WTC11 (cell line): ENCODE measurements around the gene NIPAL4. TPM values are rescaled to one million over a fixed set of nuclear protein-coding genes. Genes with fewer than 3 reads are reported as not detected.

Experiments
- ATAC-seq: fragments of 200-7000 bp; cut with Tn5 transposase; 2 replicates; pipeline ENCODE4 v1.10.0; 2021; ENCODE audit warnings: mild to moderate bottlenecking, moderate library complexity
- CTCF ChIA-PET: fragments of 300-600 bp; sonication (Branson Sonifier 250); formaldehyde crosslinking; loops from one replicate; lab custom pipeline; 2021; ENCODE audit warnings: antibody characterized with exemption; lab: Charles Lee
- POLR2A ChIA-PET: fragments of 350-600 bp; sonication (Branson Sonifier 250); formaldehyde crosslinking; loops from one replicate; lab custom pipeline; 2021; ENCODE audit warnings: antibody characterized with exemption; lab: Charles Lee
- DNase-seq: peaks from one replicate; pipeline ENCODE4 v3.0.0; 2021; ENCODE audit warnings: low spot score
- H3K27ac Mint-ChIP-seq: 2 replicates; pipeline ENCODE4 v1.8.0; 2021; ENCODE audit warnings: mixed read lengths
- H3K27me3 Mint-ChIP-seq: 2 replicates; pipeline ENCODE4 v1.8.0; 2021; ENCODE audit warnings: low read depth, mild to moderate bottlenecking, moderate library complexity, mixed read lengths
- H3K36me3 Mint-ChIP-seq: 2 replicates; pipeline ENCODE4 v1.8.0; 2021; ENCODE audit warnings: mixed read lengths
- H3K4me1 Mint-ChIP-seq: 2 replicates; pipeline ENCODE4 v1.8.0; 2022; ENCODE audit warnings: mixed read lengths
- H3K4me3 Mint-ChIP-seq: 2 replicates; pipeline ENCODE4 v1.8.0; 2021; ENCODE audit warnings: mild to moderate bottlenecking, moderate library complexity, mixed read lengths
- H3K9me3 Mint-ChIP-seq: 2 replicates; pipeline ENCODE4 v1.8.0; 2021; ENCODE audit warnings: mixed read lengths
- ATF1 ChIP-seq: sonication (generic); formaldehyde crosslinking; IDR thresholded peaks from 2 replicates; pipeline ENCODE4 v1.8.1; 2023; ENCODE audit warnings: mild to moderate bottlenecking, moderate library complexity, missing genetic modification reagents
- CREB1 ChIP-seq: sonication (generic); formaldehyde crosslinking; IDR thresholded peaks from 2 replicates; pipeline ENCODE4 v1.8.0; 2023; ENCODE audit warnings: mild to moderate bottlenecking, missing genetic modification reagents
- CREM ChIP-seq: sonication (generic); formaldehyde crosslinking; IDR thresholded peaks from 2 replicates; pipeline ENCODE4 v1.8.1; 2022; ENCODE audit warnings: mild to moderate bottlenecking, missing genetic modification reagents, moderate library complexity
- FOXJ3 ChIP-seq: sonication (generic); formaldehyde crosslinking; IDR thresholded peaks from 2 replicates; pipeline ENCODE4 v1.9.0; 2021; ENCODE audit warnings: missing genetic modification reagents, mild to moderate bottlenecking, borderline replicate concordance
- HMGA2 ChIP-seq: fragments of 250-450 bp; sonication (Bioruptor Pico); IDR thresholded peaks from 2 replicates; pipeline ENCODE4 v1.4.0; 2021; ENCODE audit warnings: mild to moderate bottlenecking, moderate library complexity
- IRF2 ChIP-seq: sonication (generic); formaldehyde crosslinking; IDR thresholded peaks from 2 replicates; pipeline ENCODE4 v1.8.0; 2022; ENCODE audit warnings: low read depth, missing genetic modification reagents, borderline replicate concordance
- JUN ChIP-seq: sonication (generic); formaldehyde crosslinking; IDR thresholded peaks from 2 replicates; pipeline ENCODE4 v1.8.0; 2023; ENCODE audit warnings: mild to moderate bottlenecking, missing genetic modification reagents
- MYBL2 ChIP-seq: sonication (generic); formaldehyde crosslinking; IDR thresholded peaks from 2 replicates; pipeline ENCODE4 v1.8.1; 2023; ENCODE audit warnings: mild to moderate bottlenecking, moderate library complexity, missing genetic modification reagents
- NFATC4 ChIP-seq: fragments of 250-450 bp; sonication (Bioruptor Pico); IDR thresholded peaks from 2 replicates; pipeline ENCODE4 v1.9.0; 2021; ENCODE audit warnings: mild to moderate bottlenecking
- NR1H2 ChIP-seq: sonication (generic); formaldehyde crosslinking; IDR thresholded peaks from 2 replicates; pipeline ENCODE4 v1.9.0; 2021; ENCODE audit warnings: mild to moderate bottlenecking, moderate library complexity, missing genetic modification reagents
- ZBTB21 ChIP-seq: sonication (generic); formaldehyde crosslinking; IDR thresholded peaks from 2 replicates; pipeline ENCODE4 v1.8.1; 2023; ENCODE audit warnings: mild to moderate bottlenecking, missing genetic modification reagents, borderline replicate concordance
- total RNA-seq: library from RNA; stranded (reverse); gene quantifications from 3 replicates; pipeline ENCODE4 v1.2.3, GENCODE V29; 2021
- TF ChIP-seq, protein P1 (sequence below): sonication (generic); formaldehyde crosslinking; IDR thresholded peaks from 2 replicates; pipeline ENCODE4 v1.8.0; 2023; ENCODE audit warnings: missing genetic modification reagents, mild to moderate bottlenecking, borderline replicate concordance
- TF ChIP-seq, protein P2 (sequence below): fragments of 250-450 bp; sonication (Bioruptor Pico); IDR thresholded peaks from 2 replicates; pipeline ENCODE4 v2.1.2; 2022; ENCODE audit warnings: mild to moderate bottlenecking, moderate library complexity
- TF ChIP-seq, protein P3 (sequence below): sonication (generic); formaldehyde crosslinking; conservative IDR thresholded peaks from 2 replicates; pipeline ENCODE4 v1.8.1; 2022; ENCODE audit warnings: mild to moderate bottlenecking, missing genetic modification reagents
- TF ChIP-seq, protein P4 (sequence below): sonication (generic); formaldehyde crosslinking; IDR thresholded peaks from 2 replicates; pipeline ENCODE4 v1.8.0; 2023; ENCODE audit warnings: mild to moderate bottlenecking, missing genetic modification reagents
- TF ChIP-seq, protein P5 (sequence below): fragments of 250-450 bp; sonication (Bioruptor Pico); IDR thresholded peaks from 2 replicates; pipeline ENCODE4 v1.8.0; 2021; ENCODE audit warnings: mild to moderate bottlenecking

NIPAL4 gene
- total RNA-seq, 1 experiment from 2014 or later = not detected

DNA sequence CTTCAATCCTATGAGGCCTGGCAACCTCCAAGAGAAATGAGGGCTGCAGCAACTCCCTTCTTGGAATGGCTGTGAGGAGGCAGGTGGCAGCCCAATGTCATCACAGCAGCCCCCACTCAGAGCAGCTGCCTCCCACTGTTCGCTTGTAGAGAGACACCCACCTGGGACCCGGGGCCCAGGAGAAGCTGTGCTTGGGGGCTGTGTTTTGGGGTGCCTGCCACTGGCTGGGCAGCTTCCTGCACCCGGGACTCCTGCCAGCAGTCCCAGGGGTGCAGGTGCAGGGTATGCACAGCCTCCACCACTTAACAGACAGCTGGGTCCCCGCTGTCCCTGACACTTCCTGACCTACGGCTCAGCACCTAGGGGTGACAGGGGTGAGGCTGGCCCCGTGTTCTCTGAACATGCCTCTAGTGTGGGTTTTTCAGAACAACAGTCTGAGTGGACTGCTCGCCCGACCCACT, 26.2 kb downstream of the NIPAL4 start (continued):
- TF ChIP-seq, protein P1, sequence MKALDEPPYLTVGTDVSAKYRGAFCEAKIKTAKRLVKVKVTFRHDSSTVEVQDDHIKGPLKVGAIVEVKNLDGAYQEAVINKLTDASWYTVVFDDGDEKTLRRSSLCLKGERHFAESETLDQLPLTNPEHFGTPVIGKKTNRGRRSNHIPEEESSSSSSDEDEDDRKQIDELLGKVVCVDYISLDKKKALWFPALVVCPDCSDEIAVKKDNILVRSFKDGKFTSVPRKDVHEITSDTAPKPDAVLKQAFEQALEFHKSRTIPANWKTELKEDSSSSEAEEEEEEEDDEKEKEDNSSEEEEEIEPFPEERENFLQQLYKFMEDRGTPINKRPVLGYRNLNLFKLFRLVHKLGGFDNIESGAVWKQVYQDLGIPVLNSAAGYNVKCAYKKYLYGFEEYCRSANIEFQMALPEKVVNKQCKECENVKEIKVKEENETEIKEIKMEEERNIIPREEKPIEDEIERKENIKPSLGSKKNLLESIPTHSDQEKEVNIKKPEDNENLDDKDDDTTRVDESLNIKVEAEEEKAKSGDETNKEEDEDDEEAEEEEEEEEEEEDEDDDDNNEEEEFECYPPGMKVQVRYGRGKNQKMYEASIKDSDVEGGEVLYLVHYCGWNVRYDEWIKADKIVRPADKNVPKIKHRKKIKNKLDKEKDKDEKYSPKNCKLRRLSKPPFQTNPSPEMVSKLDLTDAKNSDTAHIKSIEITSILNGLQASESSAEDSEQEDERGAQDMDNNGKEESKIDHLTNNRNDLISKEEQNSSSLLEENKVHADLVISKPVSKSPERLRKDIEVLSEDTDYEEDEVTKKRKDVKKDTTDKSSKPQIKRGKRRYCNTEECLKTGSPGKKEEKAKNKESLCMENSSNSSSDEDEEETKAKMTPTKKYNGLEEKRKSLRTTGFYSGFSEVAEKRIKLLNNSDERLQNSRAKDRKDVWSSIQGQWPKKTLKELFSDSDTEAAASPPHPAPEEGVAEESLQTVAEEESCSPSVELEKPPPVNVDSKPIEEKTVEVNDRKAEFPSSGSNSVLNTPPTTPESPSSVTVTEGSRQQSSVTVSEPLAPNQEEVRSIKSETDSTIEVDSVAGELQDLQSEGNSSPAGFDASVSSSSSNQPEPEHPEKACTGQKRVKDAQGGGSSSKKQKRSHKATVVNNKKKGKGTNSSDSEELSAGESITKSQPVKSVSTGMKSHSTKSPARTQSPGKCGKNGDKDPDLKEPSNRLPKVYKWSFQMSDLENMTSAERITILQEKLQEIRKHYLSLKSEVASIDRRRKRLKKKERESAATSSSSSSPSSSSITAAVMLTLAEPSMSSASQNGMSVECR (CRISPR knock-in tag) = no peak
- TF ChIP-seq, protein P2, sequence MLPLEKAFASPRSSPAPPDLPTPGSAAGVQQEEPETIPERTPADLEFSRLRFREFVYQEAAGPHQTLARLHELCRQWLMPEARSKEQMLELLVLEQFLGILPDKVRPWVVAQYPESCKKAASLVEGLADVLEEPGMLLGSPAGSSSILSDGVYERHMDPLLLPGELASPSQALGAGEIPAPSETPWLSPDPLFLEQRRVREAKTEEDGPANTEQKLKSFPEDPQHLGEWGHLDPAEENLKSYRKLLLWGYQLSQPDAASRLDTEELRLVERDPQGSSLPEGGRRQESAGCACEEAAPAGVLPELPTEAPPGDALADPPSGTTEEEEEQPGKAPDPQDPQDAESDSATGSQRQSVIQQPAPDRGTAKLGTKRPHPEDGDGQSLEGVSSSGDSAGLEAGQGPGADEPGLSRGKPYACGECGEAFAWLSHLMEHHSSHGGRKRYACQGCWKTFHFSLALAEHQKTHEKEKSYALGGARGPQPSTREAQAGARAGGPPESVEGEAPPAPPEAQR (CRISPR knock-in tag) = no peak
- TF ChIP-seq JUN (CRISPR knock-in tag) = no peak
- TF ChIP-seq NR1H2 (CRISPR knock-in tag) = no peak
- TF ChIP-seq CREB1 (CRISPR knock-in tag) = no peak
- TF ChIP-seq, protein P3, sequence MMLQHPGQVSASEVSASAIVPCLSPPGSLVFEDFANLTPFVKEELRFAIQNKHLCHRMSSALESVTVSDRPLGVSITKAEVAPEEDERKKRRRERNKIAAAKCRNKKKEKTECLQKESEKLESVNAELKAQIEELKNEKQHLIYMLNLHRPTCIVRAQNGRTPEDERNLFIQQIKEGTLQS (CRISPR knock-in tag) = no peak
- TF ChIP-seq NFATC4 (CRISPR knock-in tag) = no peak
- TF ChIP-seq IRF2 (CRISPR knock-in tag) = no peak
- TF ChIP-seq MYBL2 (CRISPR knock-in tag) = no peak

DNA sequence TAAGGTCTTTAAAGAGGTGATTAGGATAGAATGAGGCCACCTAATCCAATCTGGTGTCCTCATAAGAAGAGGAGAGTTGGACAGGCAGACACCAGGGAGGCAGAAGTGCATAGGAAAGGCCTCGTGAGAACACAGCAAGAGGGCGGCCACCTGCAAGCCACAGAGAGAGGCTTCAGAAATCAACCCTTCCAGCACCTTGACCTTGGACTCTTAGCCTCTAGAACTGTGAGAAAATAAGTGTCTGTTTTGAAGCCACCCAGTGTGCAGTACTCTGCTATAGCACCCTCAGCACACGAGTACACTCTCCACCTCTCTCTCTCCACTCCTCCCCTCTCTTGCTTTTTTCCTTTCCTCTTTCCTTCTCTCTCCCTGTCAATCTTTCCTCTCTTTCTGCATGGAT, 26.8 kb downstream of the NIPAL4 start:
- H3K27me3 Mint-ChIP-seq = no peaks in the 10 kb centered on the region
- ChIA-PET POLR2A (no interaction called here), CTCF (interaction anchor here (1.8 kb wide), 1 partner anchor 17 kb away, joined by 4 read pairs; no protein-coding TSS in a partner anchor)
- peaks cover 3% of the 10 kb centered on the region; the same call in 1 of the 2 replicates for H3K9me3 Mint-ChIP-seq
- peaks cover 15% of the 10 kb centered on the region for H3K36me3 Mint-ChIP-seq
- no peak for DNase-seq
- no peaks in the 10 kb centered on the region for H3K4me1 Mint-ChIP-seq
- no peak overlapping the region for H3K27ac Mint-ChIP-seq
- ATAC-seq = no peak
- H3K4me3 Mint-ChIP-seq = no peak overlapping the region
- TF ChIP-seq CREB1 (CRISPR knock-in tag) (no peak), CREM (no peak), ATF1 (no peak), ZBTB21 (CRISPR knock-in tag) (no peak)
- TF ChIP-seq, protein P4, sequence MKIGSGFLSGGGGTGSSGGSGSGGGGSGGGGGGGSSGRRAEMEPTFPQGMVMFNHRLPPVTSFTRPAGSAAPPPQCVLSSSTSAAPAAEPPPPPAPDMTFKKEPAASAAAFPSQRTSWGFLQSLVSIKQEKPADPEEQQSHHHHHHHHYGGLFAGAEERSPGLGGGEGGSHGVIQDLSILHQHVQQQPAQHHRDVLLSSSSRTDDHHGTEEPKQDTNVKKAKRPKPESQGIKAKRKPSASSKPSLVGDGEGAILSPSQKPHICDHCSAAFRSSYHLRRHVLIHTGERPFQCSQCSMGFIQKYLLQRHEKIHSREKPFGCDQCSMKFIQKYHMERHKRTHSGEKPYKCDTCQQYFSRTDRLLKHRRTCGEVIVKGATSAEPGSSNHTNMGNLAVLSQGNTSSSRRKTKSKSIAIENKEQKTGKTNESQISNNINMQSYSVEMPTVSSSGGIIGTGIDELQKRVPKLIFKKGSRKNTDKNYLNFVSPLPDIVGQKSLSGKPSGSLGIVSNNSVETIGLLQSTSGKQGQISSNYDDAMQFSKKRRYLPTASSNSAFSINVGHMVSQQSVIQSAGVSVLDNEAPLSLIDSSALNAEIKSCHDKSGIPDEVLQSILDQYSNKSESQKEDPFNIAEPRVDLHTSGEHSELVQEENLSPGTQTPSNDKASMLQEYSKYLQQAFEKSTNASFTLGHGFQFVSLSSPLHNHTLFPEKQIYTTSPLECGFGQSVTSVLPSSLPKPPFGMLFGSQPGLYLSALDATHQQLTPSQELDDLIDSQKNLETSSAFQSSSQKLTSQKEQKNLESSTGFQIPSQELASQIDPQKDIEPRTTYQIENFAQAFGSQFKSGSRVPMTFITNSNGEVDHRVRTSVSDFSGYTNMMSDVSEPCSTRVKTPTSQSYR (CRISPR knock-in tag) = no peak

DNA sequence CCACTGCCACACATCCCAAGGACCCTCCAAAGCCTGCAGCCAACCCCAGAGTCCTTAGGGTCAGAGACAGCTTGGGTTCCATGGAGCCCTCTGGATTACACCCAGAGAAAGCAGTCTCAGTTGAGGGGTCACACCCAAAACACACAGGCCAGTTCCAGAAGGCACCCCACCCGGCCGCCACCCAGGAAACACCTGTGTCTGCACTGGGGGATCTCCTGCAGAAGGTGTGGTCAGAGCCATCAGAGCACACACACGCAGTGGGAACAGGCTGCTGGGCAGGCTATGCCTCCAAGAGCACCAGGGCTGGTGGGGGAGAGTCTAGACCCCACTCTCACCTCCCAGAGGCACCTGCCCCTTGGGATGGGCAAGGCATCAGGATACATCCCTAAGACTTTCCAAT, 27.3 kb downstream of the NIPAL4 start:
- Mint-ChIP-seq H3K27ac (no peak overlapping the region), H3K4me3 (no peak overlapping the region), H3K27me3 (no peaks in the 10 kb centered on the region), H3K4me1 (no peaks in the 10 kb centered on the region), H3K36me3 (peaks cover 15% of the 10 kb centered on the region), H3K9me3 (peaks cover 3% of the 10 kb centered on the region; the same call in 1 of the 2 replicates)
- no peak for DNase-seq
- CTCF ChIA-PET = no interaction called here
- POLR2A ChIA-PET = no interaction called here
- ATAC-seq = no peak
- TF ChIP-seq FOXJ3 (CRISPR knock-in tag) (no peak), HMGA2 (CRISPR knock-in tag) (no peak)
- TF ChIP-seq, protein P5, sequence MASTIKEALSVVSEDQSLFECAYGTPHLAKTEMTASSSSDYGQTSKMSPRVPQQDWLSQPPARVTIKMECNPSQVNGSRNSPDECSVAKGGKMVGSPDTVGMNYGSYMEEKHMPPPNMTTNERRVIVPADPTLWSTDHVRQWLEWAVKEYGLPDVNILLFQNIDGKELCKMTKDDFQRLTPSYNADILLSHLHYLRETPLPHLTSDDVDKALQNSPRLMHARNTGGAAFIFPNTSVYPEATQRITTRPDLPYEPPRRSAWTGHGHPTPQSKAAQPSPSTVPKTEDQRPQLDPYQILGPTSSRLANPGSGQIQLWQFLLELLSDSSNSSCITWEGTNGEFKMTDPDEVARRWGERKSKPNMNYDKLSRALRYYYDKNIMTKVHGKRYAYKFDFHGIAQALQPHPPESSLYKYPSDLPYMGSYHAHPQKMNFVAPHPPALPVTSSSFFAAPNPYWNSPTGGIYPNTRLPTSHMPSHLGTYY = no peak
